HS-5 (cell line): ENCODE results near the gene CLCNKA.

Experiments used
- DNase-seq: peaks from one replicate; pipeline ENCODE4 v3.0.0-alpha.2; 2012; ENCODE audit warnings: low read depth

CLCNKA gene

DNA sequence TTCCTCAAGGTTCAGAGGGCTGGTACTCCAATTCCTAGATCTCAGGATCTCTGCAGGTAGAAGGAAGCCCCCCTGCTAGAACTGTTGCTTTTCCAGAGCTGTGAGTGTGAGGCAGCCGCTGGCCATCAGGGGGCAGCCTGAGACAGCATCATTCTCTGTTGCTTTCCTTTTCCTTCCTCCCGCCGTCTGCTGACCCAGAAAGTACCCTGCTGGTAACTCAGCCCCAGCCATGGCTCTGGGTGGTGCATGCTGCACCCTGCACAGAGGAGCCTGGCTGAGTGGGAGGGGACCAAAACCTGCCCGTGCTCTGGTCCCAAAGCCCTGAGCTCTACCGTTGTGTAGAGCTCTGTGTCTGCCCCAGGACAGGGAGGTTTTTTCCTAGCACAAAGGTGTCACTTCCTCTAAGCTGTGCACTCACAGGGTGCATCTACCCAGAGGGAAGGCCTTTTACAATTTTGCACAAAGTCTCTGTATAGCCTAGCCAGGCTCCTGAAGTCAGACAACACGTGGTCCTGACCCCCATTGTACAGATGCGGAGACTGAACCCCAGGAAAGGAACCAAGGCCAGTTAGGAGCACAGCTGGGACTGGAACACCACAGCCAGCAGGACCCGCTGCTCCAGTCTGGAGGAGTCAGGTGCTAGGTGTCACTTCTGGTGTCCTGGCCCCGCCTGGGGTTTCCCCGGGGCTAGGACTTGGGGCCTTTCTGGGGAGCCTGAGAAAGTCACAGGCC, 57.3 kb downstream of the CLCNKA start:
- DNase-seq: peak; percentile 43

DNA sequence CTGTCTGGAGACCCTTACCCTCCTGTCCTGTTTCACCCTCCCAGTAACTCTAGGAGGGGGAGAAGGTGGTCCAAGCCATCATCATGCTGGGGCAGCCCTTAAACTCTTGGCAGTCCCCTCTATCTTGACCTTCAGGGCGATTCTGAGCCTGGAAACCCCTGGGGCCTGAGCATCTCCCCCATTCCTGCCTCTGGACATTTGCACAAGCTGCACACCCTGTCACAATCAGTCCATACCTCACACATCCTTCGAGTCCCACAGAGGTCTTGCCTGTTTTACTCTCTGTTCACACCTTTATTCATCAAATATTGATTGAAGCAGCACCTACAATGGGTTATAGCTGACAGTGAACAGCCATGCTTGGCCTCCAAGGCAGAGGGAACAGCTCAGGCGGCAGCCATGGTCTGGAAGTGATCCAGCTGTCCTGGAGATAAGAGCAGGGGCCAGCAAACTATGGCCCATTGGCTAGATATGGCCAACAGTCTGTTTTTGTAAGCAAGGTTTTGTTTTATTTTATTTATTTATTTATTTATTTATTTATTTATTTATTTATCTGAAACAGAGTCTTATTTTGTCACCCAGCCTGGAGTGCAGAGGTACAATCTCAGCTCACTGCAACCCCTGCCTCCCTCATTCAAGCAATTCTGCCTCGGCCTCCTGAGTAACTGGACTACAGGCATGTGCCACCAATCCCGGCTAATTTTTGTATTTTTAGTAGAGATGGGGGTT, 58.8 kb downstream of the CLCNKA start:
- DNase-seq: no peak

DNA sequence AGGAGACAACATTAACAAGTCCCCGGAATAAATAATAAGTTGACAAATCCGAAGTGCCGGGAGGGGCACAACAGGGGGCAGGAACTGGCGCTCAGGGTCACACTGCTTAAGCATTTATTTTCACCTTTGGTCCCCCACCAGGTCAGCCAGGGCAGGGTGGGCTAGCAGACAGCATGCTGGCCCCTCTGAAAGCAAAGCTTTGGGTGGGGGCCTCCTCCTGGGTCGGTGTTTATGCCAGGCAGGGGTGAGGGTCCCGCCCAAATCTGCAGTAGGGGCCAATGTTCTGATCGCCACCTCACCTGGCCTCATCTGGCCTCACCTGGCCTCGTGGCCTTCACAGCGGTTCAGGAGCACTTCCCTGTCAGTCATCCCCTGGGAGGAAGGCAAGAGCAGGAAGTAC, 59.8 kb downstream of the CLCNKA start:
- no peak for DNase-seq

DNA sequence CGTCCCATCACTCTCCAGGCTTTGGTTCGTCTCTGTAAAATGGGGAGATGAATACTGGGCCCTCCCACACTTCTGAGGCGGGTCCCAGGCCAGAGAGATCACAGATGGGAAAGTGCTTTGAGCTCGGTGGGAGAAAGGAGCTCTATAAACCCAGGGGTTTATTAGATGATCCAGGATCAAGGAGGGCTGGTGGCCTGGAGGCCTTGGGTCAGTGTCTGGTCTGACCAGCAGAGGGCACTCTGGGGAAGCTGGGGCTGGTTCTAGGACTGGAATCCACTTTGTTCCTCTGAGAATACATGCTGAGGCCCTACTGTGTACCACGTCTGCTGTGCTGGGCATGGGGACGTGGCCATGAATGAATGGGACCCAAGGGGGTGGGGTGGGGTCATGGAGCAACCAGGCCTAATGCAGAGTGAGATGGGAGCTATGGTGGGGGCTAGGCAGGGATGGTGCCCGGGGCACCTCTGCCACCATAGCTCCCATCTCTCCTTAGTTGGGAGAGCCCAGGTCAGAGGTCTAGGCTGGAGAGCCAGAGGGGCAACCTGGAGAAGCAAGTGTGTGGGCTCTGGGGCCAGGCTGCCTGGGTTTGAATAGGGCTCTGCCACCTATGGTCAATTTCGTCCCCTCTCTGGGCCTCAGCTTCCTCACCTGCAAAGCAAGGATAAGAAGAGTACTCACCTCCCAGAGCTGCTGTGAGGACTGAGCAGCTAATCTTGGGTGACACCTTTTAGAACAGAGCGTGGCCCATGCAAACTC, 60.6 kb downstream of the CLCNKA start:
- no peak for DNase-seq

DNA sequence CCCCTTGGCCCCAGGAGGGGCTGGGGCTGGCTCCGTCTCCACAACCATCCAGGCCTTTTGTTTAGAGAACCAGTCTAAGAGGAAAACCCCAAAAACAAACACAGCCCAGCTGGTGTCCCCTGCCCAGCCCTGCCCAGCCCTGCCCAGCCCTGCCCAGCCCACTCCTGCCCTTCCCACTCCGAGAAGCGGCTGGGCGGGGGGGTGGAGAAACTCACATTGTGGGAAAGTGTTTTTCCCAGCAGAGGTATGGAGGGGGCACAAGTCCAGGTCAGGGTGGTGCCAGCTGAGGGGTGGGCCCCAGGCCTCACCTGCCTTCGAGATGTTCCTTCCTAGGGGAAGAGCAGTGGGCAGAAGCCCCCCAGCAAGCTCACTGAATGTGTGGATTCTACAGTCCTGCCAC, 61.6 kb downstream of the CLCNKA start:
- no peak for DNase-seq
